ENCODE measurements around the gene TXN.
A peak's percentile ranks its signal among the peaks of the same experiment; 100 is the strongest.
"Not testable (repeated sequence)": the region's sequence is repeated elsewhere in the genome, so short reads cannot be mapped to it uniquely, and the experiment has no call there.

Gene TXN

GRCh38 chr9:110257097-110257841 is 962 bp upstream of the TXN start:
- peak; percentile 36 for DNase-seq (ENCODE audit: low read depth)

- DNase-seq (ENCODE audit: low read depth): peak; percentile 86
Observed at GRCh38 chr9:110255463-110256379, 586 bp downstream of the TXN start.

- DNase-seq (ENCODE audit: low read depth): no peak
Observed at GRCh38 chr9:110255034-110255462, 1.3 kb downstream of the TXN start.

- no peak for DNase-seq (ENCODE audit: low read depth)
Observed at GRCh38 chr9:110254500-110254899, 1.8 kb downstream of the TXN start.

GRCh38 chr9:110252509-110253139 is 3.7 kb downstream of the TXN start:
- no peak for DNase-seq (ENCODE audit: low read depth)

- not testable (repeated sequence) for DNase-seq (ENCODE audit: low read depth)
Observed at GRCh38 chr9:110251770-110252169, 4.5 kb downstream of the TXN start.

- DNase-seq (ENCODE audit: low read depth): no peak
Observed at GRCh38 chr9:110251212-110251611, 5.1 kb downstream of the TXN start.

GRCh38 chr9:110249603-110250002 is 6.7 kb downstream of the TXN start:
- no peak for DNase-seq (ENCODE audit: low read depth)

GRCh38 chr9:110248361-110248760 is 7.9 kb downstream of the TXN start:
- no peak for DNase-seq (ENCODE audit: low read depth)

GRCh38 chr9:110246214-110246613 is 10.1 kb downstream of the TXN start:
- DNase-seq (ENCODE audit: low read depth): no peak

- DNase-seq (ENCODE audit: low read depth): no peak
Observed at GRCh38 chr9:110244616-110245015, 11.7 kb downstream of the TXN start.

- DNase-seq (ENCODE audit: low read depth): peak; percentile 31
Observed at GRCh38 chr9:110241858-110242321, 14.4 kb downstream of the TXN start.

- DNase-seq (ENCODE audit: low read depth): peak; percentile 59
Observed at GRCh38 chr9:110241260-110241857, 14.9 kb downstream of the TXN start.

- DNase-seq (ENCODE audit: low read depth): no peak
Observed at GRCh38 chr9:110240198-110240597, 16.1 kb downstream of the TXN start.

- no peak for DNase-seq (ENCODE audit: low read depth)
Observed at GRCh38 chr9:110228321-110228720, 28.0 kb downstream of the TXN start.

GRCh38 chr9:110224583-110224982 is 31.7 kb downstream of the TXN start:
- no peak for DNase-seq (ENCODE audit: low read depth)

GRCh38 chr9:110220809-110221208 is 35.5 kb downstream of the TXN start:
- no peak for DNase-seq (ENCODE audit: low read depth)

GRCh38 chr9:110217656-110218099 is 38.6 kb downstream of the TXN start:
- peak; percentile 68 for DNase-seq (ENCODE audit: low read depth)

- no peak for DNase-seq (ENCODE audit: low read depth)
Observed at GRCh38 chr9:110214586-110215355, 41.5 kb downstream of the TXN start.

- DNase-seq (ENCODE audit: low read depth): peak; percentile 27
Observed at GRCh38 chr9:110214090-110214489, 42.2 kb downstream of the TXN start.

GRCh38 chr9:110213413-110214044 is 42.8 kb downstream of the TXN start:
- DNase-seq (ENCODE audit: low read depth): no peak

Data from ELR (cell line).